ENCODE results near the gene RCOR1. TPM values are rescaled to one million over a fixed set of nuclear protein-coding genes. Genes with fewer than 3 reads are reported as not detected.
A peak's percentile ranks its signal among the peaks of the same experiment; 100 is the strongest.

Gene RCOR1
- total RNA-seq, 1 experiment from 2014 or later: 34.1 TPM

GRCh38 chr14:102630405-102630804 is 38.0 kb downstream of the RCOR1 start:
- H3K9me3 ChIP-seq (ENCODE audit: control insufficient read depth, low read depth, low read length): no peaks in the 10 kb centered on the region
- no peak overlapping the region for H3K4ac ChIP-seq (ENCODE audit: low read depth, low read length)
- H3K23me2 ChIP-seq (ENCODE audit: insufficient read length, low read depth, low read length, poor library complexity, severe bottlenecking): no peaks in the 10 kb centered on the region
- TF ChIP-seq, protein P1, sequence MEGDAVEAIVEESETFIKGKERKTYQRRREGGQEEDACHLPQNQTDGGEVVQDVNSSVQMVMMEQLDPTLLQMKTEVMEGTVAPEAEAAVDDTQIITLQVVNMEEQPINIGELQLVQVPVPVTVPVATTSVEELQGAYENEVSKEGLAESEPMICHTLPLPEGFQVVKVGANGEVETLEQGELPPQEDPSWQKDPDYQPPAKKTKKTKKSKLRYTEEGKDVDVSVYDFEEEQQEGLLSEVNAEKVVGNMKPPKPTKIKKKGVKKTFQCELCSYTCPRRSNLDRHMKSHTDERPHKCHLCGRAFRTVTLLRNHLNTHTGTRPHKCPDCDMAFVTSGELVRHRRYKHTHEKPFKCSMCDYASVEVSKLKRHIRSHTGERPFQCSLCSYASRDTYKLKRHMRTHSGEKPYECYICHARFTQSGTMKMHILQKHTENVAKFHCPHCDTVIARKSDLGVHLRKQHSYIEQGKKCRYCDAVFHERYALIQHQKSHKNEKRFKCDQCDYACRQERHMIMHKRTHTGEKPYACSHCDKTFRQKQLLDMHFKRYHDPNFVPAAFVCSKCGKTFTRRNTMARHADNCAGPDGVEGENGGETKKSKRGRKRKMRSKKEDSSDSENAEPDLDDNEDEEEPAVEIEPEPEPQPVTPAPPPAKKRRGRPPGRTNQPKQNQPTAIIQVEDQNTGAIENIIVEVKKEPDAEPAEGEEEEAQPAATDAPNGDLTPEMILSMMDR (conservative IDR thresholded peaks at IDR 0.05): no peak
- no peak overlapping the region for H3K14ac ChIP-seq (ENCODE audit: insufficient read depth, low read length)
- H4K8ac ChIP-seq (replicated peaks; ENCODE audit: insufficient read length, low read depth, low read length): no peak overlapping the region
- WGBS (ENCODE audit: extremely low coverage, insufficient read length, low lambda C conversion rate): no CpG with 5 or more reads among the region's 5 CpGs
- no peaks in the 10 kb centered on the region for H3K9me3 Mint-ChIP-seq
- no peaks in the 10 kb centered on the region for H3K27me3 ChIP-seq (ENCODE audit: insufficient read depth, low read length)
- H2AK5ac ChIP-seq (ENCODE audit: insufficient read length, low read length): no peak overlapping the region
- peaks cover 31 to 33% of the 10 kb centered on the region in 2 experiments for H3K4me1 Mint-ChIP-seq
- H3K27ac Mint-ChIP-seq: peak overlapping the region; percentile 34 to 97 (median 62); a peak in 5 of 7 replicates
- no peak overlapping the region for H3T11ph ChIP-seq (ENCODE audit: low read length)
- peaks cover 2% of the 10 kb centered on the region for H3K4me1 ChIP-seq (ENCODE audit: insufficient read depth, low read length)
- H2BK20ac ChIP-seq (ENCODE audit: low read depth, low read length, poor library complexity, severe bottlenecking): no peak overlapping the region
- H3K56ac ChIP-seq (ENCODE audit: insufficient read length, low read depth, low read length): no peak overlapping the region
- H3K23ac ChIP-seq (ENCODE audit: insufficient read length, low read depth, low read length): no peak overlapping the region
- no peak overlapping the region for H2BK12ac ChIP-seq (ENCODE audit: insufficient read length, low read depth, low read length)
- H4K5ac ChIP-seq (ENCODE audit: insufficient read length, low read depth, low read length): no peak overlapping the region
- no peak overlapping the region for H4K91ac ChIP-seq (ENCODE audit: insufficient read length, low read depth, low read length)
- peak overlapping the region in 1 of 2 experiments; percentile 54; a peak in 2 of 5 replicates for H3K4me3 Mint-ChIP-seq
- H2BK120ac ChIP-seq (ENCODE audit: low read depth, low read length, poor library complexity, severe bottlenecking): no peak overlapping the region
- peak overlapping the region; percentile 17 for H3K4me2 ChIP-seq (ENCODE audit: insufficient read depth, insufficient read length, low read length)
- no peak overlapping the region for H2BK15ac ChIP-seq (ENCODE audit: low read depth, low read length)
- peaks cover 22% of the 10 kb centered on the region for H3K79me1 ChIP-seq (ENCODE audit: insufficient read depth, low read depth, low read length, poor library complexity, severe bottlenecking)
- no peaks in the 10 kb centered on the region for H3K27me3 Mint-ChIP-seq (ENCODE audit: low read depth)
- no peaks in the 10 kb centered on the region for H4K20me1 ChIP-seq (ENCODE audit: control insufficient read depth, insufficient read depth, insufficient read length)
- H3K36me3 Mint-ChIP-seq (ENCODE audit: insufficient read depth in 1 of 3, low read depth in 3 of 3): peaks cover 0 to 3% (median 0%) of the 10 kb centered on the region in 3 experiments; a peak in 1 of 7 replicates
- H3K18ac ChIP-seq (ENCODE audit: insufficient read length, low read depth, low read length): no peak overlapping the region
- no peak for DNase-seq
- H2AFZ ChIP-seq (ENCODE audit: low read length): no peak overlapping the region
- no peak overlapping the region for H3K9ac ChIP-seq (ENCODE audit: extremely low read depth, insufficient read length, low read length)
- H3K79me2 ChIP-seq (ENCODE audit: insufficient read depth, low read length): peaks cover 9% of the 10 kb centered on the region; the same call in 1 of the 2 replicates
- H3K27ac ChIP-seq (ENCODE audit: insufficient read length, low read depth, low read length): no peak overlapping the region
- no peak overlapping the region for H2BK5ac ChIP-seq (ENCODE audit: insufficient read length, low read length)
